ENCODE measurements around the gene ANKRD50.

ANKRD50 gene

GRCh38 chr4:124727331-124727890 is 14.9 kb upstream of the ANKRD50 start:
- H3K4me1 ChIP-seq (ENCODE audit: control insufficient read depth, insufficient read depth, low read length), result no peaks in the 10 kb centered on the region
- no peaks in the 10 kb centered on the region for H3K27me3 ChIP-seq (ENCODE audit: control insufficient read depth, insufficient read depth, low read length)
- no peak overlapping the region for H3K4me3 ChIP-seq (ENCODE audit: low read length)
- no peak overlapping the region for H3K27ac ChIP-seq (ENCODE audit: low read depth, low read length)
- H3K36me3 ChIP-seq (ENCODE audit: control insufficient read depth, insufficient read depth, low read length), result no peaks in the 10 kb centered on the region
- H3K9ac ChIP-seq (ENCODE audit: low read length), result no peak overlapping the region

GRCh38 chr4:124726269-124726668 is 13.7 kb upstream of the ANKRD50 start:
- no peaks in the 10 kb centered on the region for H3K27me3 ChIP-seq (ENCODE audit: control insufficient read depth, insufficient read depth, low read length)
- H3K36me3 ChIP-seq (ENCODE audit: control insufficient read depth, insufficient read depth, low read length), result no peaks in the 10 kb centered on the region

GRCh38 chr4:124722071-124722470 is 9.5 kb upstream of the ANKRD50 start:
- H3K4me3 ChIP-seq (ENCODE audit: low read length), result no peak overlapping the region
- no peak overlapping the region for H3K27ac ChIP-seq (ENCODE audit: low read depth, low read length)
- H3K27me3 ChIP-seq (ENCODE audit: control insufficient read depth, insufficient read depth, low read length), result no peaks in the 10 kb centered on the region
- H3K4me1 ChIP-seq (ENCODE audit: control insufficient read depth, insufficient read depth, low read length), result no peaks in the 10 kb centered on the region
- H3K36me3 ChIP-seq (ENCODE audit: control insufficient read depth, insufficient read depth, low read length), result no peaks in the 10 kb centered on the region
- no peak overlapping the region for H3K9ac ChIP-seq (ENCODE audit: low read length)

More at GRCh38 chr4:124726269-124726668, 13.7 kb upstream of the ANKRD50 start:
- no peak overlapping the region for H3K9ac ChIP-seq (ENCODE audit: low read length)
- no peaks in the 10 kb centered on the region for H3K4me1 ChIP-seq (ENCODE audit: control insufficient read depth, insufficient read depth, low read length)
- no peak overlapping the region for H3K4me3 ChIP-seq (ENCODE audit: low read length)
- no peak overlapping the region for H3K27ac ChIP-seq (ENCODE audit: low read depth, low read length)

- H3K9ac ChIP-seq (ENCODE audit: low read length), result no peak overlapping the region
- no peak overlapping the region for H3K4me3 ChIP-seq (ENCODE audit: low read length)
- no peaks in the 10 kb centered on the region for H3K36me3 ChIP-seq (ENCODE audit: control insufficient read depth, insufficient read depth, low read length)
- H3K4me1 ChIP-seq (ENCODE audit: control insufficient read depth, insufficient read depth, low read length), result peaks cover 2% of the 10 kb centered on the region
- H3K27me3 ChIP-seq (ENCODE audit: control insufficient read depth, insufficient read depth, low read length), result no peaks in the 10 kb centered on the region
- no peak overlapping the region for H3K27ac ChIP-seq (ENCODE audit: low read depth, low read length)
Measured at GRCh38 chr4:124717101-124717500, 4.6 kb upstream of the ANKRD50 start.

GRCh38 chr4:124713185-124713592 is 657 bp upstream of the ANKRD50 start:
- H3K27ac ChIP-seq (ENCODE audit: low read depth, low read length), result peak overlapping the region; percentile 96
- H3K27me3 ChIP-seq (ENCODE audit: control insufficient read depth, insufficient read depth, low read length), result no peaks in the 10 kb centered on the region
- peaks cover 12% of the 10 kb centered on the region for H3K4me1 ChIP-seq (ENCODE audit: control insufficient read depth, insufficient read depth, low read length)
- no peaks in the 10 kb centered on the region for H3K36me3 ChIP-seq (ENCODE audit: control insufficient read depth, insufficient read depth, low read length)
- H3K4me3 ChIP-seq (ENCODE audit: low read length), result peak overlapping the region; percentile 87
- H3K9ac ChIP-seq (ENCODE audit: low read length), result peak overlapping the region; percentile 84

- Histone ChIP-seq H3K27me3 (ENCODE audit: control insufficient read depth, insufficient read depth, low read length) (no peaks in the 10 kb centered on the region), H3K4me1 (ENCODE audit: control insufficient read depth, insufficient read depth, low read length) (peaks cover 12% of the 10 kb centered on the region), H3K4me3 (ENCODE audit: low read length) (peak overlapping the region; percentile 84), H3K9ac (ENCODE audit: low read length) (no peak overlapping the region), H3K27ac (ENCODE audit: low read depth, low read length) (peak overlapping the region; percentile 96), H3K36me3 (ENCODE audit: control insufficient read depth, insufficient read depth, low read length) (no peaks in the 10 kb centered on the region)
Measured at GRCh38 chr4:124711471-124712371, 811 bp downstream of the ANKRD50 start.

GRCh38 chr4:124710911-124711310 is 1.6 kb downstream of the ANKRD50 start:
- Histone ChIP-seq H3K4me1 (ENCODE audit: control insufficient read depth, insufficient read depth, low read length) (peaks cover 12% of the 10 kb centered on the region), H3K27ac (ENCODE audit: low read depth, low read length) (no peak overlapping the region), H3K9ac (ENCODE audit: low read length) (no peak overlapping the region), H3K36me3 (ENCODE audit: control insufficient read depth, insufficient read depth, low read length) (no peaks in the 10 kb centered on the region), H3K4me3 (ENCODE audit: low read length) (peak overlapping the region; percentile 84), H3K27me3 (ENCODE audit: control insufficient read depth, insufficient read depth, low read length) (no peaks in the 10 kb centered on the region)

- Histone ChIP-seq H3K4me3 (ENCODE audit: low read length) (peak overlapping the region; percentile 84), H3K36me3 (ENCODE audit: control insufficient read depth, insufficient read depth, low read length) (no peaks in the 10 kb centered on the region), H3K9ac (ENCODE audit: low read length) (no peak overlapping the region), H3K4me1 (ENCODE audit: control insufficient read depth, insufficient read depth, low read length) (peaks cover 12% of the 10 kb centered on the region), H3K27me3 (ENCODE audit: control insufficient read depth, insufficient read depth, low read length) (no peaks in the 10 kb centered on the region), H3K27ac (ENCODE audit: low read depth, low read length) (no peak overlapping the region)
Measured at GRCh38 chr4:124710015-124710741, 2.4 kb downstream of the ANKRD50 start.

- no peak overlapping the region for H3K27ac ChIP-seq (ENCODE audit: low read depth, low read length)
- H3K36me3 ChIP-seq (ENCODE audit: control insufficient read depth, insufficient read depth, low read length), result no peaks in the 10 kb centered on the region
- peaks cover 15% of the 10 kb centered on the region for H3K4me1 ChIP-seq (ENCODE audit: control insufficient read depth, insufficient read depth, low read length)
- H3K4me3 ChIP-seq (ENCODE audit: low read length), result no peak overlapping the region
- no peaks in the 10 kb centered on the region for H3K27me3 ChIP-seq (ENCODE audit: control insufficient read depth, insufficient read depth, low read length)
- H3K9ac ChIP-seq (ENCODE audit: low read length), result no peak overlapping the region
Measured at GRCh38 chr4:124708517-124709300, 3.8 kb downstream of the ANKRD50 start.

- no peak overlapping the region for H3K9ac ChIP-seq (ENCODE audit: low read length)
- H3K27ac ChIP-seq (ENCODE audit: low read depth, low read length), result no peak overlapping the region
- no peaks in the 10 kb centered on the region for H3K27me3 ChIP-seq (ENCODE audit: control insufficient read depth, insufficient read depth, low read length)
- H3K4me1 ChIP-seq (ENCODE audit: control insufficient read depth, insufficient read depth, low read length), result peaks cover 11% of the 10 kb centered on the region
- H3K4me3 ChIP-seq (ENCODE audit: low read length), result no peak overlapping the region
- no peaks in the 10 kb centered on the region for H3K36me3 ChIP-seq (ENCODE audit: control insufficient read depth, insufficient read depth, low read length)
Measured at GRCh38 chr4:124705393-124705792, 7.1 kb downstream of the ANKRD50 start.

- no peaks in the 10 kb centered on the region for H3K27me3 ChIP-seq (ENCODE audit: control insufficient read depth, insufficient read depth, low read length)
- H3K27ac ChIP-seq (ENCODE audit: low read depth, low read length), result no peak overlapping the region
- no peak overlapping the region for H3K4me3 ChIP-seq (ENCODE audit: low read length)
- peaks cover 3% of the 10 kb centered on the region for H3K4me1 ChIP-seq (ENCODE audit: control insufficient read depth, insufficient read depth, low read length)
- H3K36me3 ChIP-seq (ENCODE audit: control insufficient read depth, insufficient read depth, low read length), result no peaks in the 10 kb centered on the region
- H3K9ac ChIP-seq (ENCODE audit: low read length), result no peak overlapping the region
Measured at GRCh38 chr4:124703154-124703553, 9.4 kb downstream of the ANKRD50 start.

- no peaks in the 10 kb centered on the region for H3K4me1 ChIP-seq (ENCODE audit: control insufficient read depth, insufficient read depth, low read length)
- H3K4me3 ChIP-seq (ENCODE audit: low read length), result no peak overlapping the region
- no peaks in the 10 kb centered on the region for H3K36me3 ChIP-seq (ENCODE audit: control insufficient read depth, insufficient read depth, low read length)
- H3K27me3 ChIP-seq (ENCODE audit: control insufficient read depth, insufficient read depth, low read length), result no peaks in the 10 kb centered on the region
- H3K9ac ChIP-seq (ENCODE audit: low read length), result no peak overlapping the region
- H3K27ac ChIP-seq (ENCODE audit: low read depth, low read length), result no peak overlapping the region
Measured at GRCh38 chr4:124697441-124697840, 15.1 kb downstream of the ANKRD50 start.

All from rectal smooth muscle tissue (tissue), 1 donor.